Astrocyte (in vitro differentiated cells and primary cell): Measurements from ENCODE around the gene AK9. TPM values are rescaled to one million over a fixed set of nuclear protein-coding genes. Genes with fewer than 3 reads are reported as not detected.
"Not testable (repeated sequence)": the region's sequence is repeated elsewhere in the genome, so short reads cannot be mapped to it uniquely, and the experiment has no call there.

ENCODE experiments used
- DNase-seq: peaks from one replicate; pipeline ENCODE4 v3.0.0-alpha.2; 2010; ENCODE audit warnings: low read depth
- FAIRE-seq: peaks from 2 replicates; lab custom pipeline; 2011; peaks lifted over from hg19 to GRCh38; lab: Jason Lieb, UNC
- H2AFZ ChIP-seq: 2 replicates; pipeline ENCODE4 v1.6.0; 2012; ENCODE audit warnings: low read depth, low read length, inconsistent platforms
- H3K27ac ChIP-seq: 2 replicates; pipeline ENCODE4 v1.5.1; 2011; ENCODE audit warnings: low read depth, low read length, inconsistent platforms
- H3K27me3 ChIP-seq: 2 replicates; pipeline ENCODE4 v1.6.0; 2011; ENCODE audit warnings: low read length, inconsistent platforms; ENCODE audit not compliant: insufficient read depth
- H3K36me3 ChIP-seq: 2 replicates; pipeline ENCODE4 v1.5.1; 2011; ENCODE audit warnings: low read length, inconsistent platforms; ENCODE audit not compliant: insufficient read depth
- H3K4me1 ChIP-seq: 2 replicates; pipeline ENCODE4 v1.5.1; 2011; ENCODE audit warnings: low read length, inconsistent platforms; ENCODE audit not compliant: insufficient read depth
- H3K4me2 ChIP-seq: 2 replicates; pipeline ENCODE4 v1.6.0; 2012; ENCODE audit warnings: low read length, inconsistent platforms
- H3K4me3 ChIP-seq: 2 replicates; pipeline ENCODE4 v1.5.1; 2011; ENCODE audit warnings: low read depth, mild to moderate bottlenecking, low read length, inconsistent platforms; ENCODE audit not compliant: insufficient read depth
- H3K79me2 ChIP-seq: 2 replicates; pipeline ENCODE4 v1.6.0; 2012; ENCODE audit warnings: mild to moderate bottlenecking, low read length, inconsistent platforms; ENCODE audit not compliant: insufficient read depth
- H3K9ac ChIP-seq: 2 replicates; pipeline ENCODE4 v1.6.0; 2012; ENCODE audit warnings: mild to moderate bottlenecking, low read length, inconsistent platforms
- H3K9me3 ChIP-seq: 2 replicates; pipeline ENCODE4 v1.5.1; 2012; ENCODE audit warnings: low read depth, mild to moderate bottlenecking, low read length, inconsistent platforms; ENCODE audit not compliant: insufficient read depth
- H4K20me1 ChIP-seq: 2 replicates; pipeline ENCODE4 v1.6.0; 2012; ENCODE audit warnings: low read length, inconsistent platforms; ENCODE audit not compliant: insufficient read depth
- H3K27ac Mint-ChIP-seq: one replicate; pipeline ENCODE4 v1.8.0; 2021; ENCODE audit warnings: mild to moderate bottlenecking, mixed read lengths; ENCODE audit not compliant: unreplicated experiment
- H3K27me3 Mint-ChIP-seq: one replicate; pipeline ENCODE4 v1.8.0; 2021; ENCODE audit warnings: low read depth, mixed read lengths; ENCODE audit not compliant: unreplicated experiment
- H3K36me3 Mint-ChIP-seq: one replicate; pipeline ENCODE4 v1.8.0; 2021; ENCODE audit warnings: low read depth, mixed read lengths; ENCODE audit not compliant: unreplicated experiment
- H3K4me1 Mint-ChIP-seq: one replicate; pipeline ENCODE4 v1.8.0; 2021; ENCODE audit warnings: low read depth, mixed read lengths; ENCODE audit not compliant: unreplicated experiment
- H3K4me3 Mint-ChIP-seq: one replicate; pipeline ENCODE4 v1.8.0; 2021; ENCODE audit warnings: mild to moderate bottlenecking, moderate library complexity, mixed read lengths; ENCODE audit not compliant: unreplicated experiment
- H3K9me3 Mint-ChIP-seq: one replicate; pipeline ENCODE4 v1.8.0; 2021; ENCODE audit warnings: mild to moderate bottlenecking, mixed read lengths; ENCODE audit not compliant: unreplicated experiment
- EZH2 ChIP-seq: IDR thresholded peaks from 2 replicates; pipeline ENCODE4 v1.6.1; 2012; ENCODE audit warnings: mild to moderate bottlenecking, low read length, inconsistent platforms; ENCODE audit not compliant: insufficient read depth
- total RNA-seq: library from RNA; stranded (reverse); gene quantifications from 2 replicates; pipeline ENCODE4 v1.2.1, GENCODE V29; 2021
- TF ChIP-seq, protein P1 (sequence below): IDR thresholded peaks from 2 replicates; pipeline ENCODE4 v1.5.1; 2011; ENCODE audit warnings: low read depth, mild to moderate bottlenecking, inconsistent platforms, low read length, moderate library complexity; ENCODE audit not compliant: insufficient read depth

Gene AK9
- total RNA-seq, 1 donor from 2014 or later, result 3.4 TPM

DNA sequence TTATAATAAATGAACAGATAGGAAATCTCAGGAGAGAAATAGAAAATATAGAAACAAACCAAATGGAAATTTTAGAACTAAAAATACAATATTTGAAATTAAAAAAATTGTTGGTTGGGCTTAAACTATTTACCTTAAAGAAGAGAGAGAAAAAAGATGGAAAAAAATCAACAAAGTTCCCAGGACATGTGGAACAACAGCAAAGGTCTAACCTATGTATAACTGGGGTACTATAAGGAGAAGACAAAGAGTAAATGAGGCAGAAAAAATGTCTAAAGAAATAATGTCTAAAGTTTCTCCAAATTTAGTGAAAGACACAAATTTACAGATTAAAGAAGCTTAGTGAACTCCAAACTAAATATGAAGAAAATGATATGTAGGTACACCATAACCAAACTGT lies 166.9 kb downstream of the AK9 start:
- H3K36me3 ChIP-seq, result no peaks in the 10 kb centered on the region
- no peaks in the 10 kb centered on the region for H3K9me3 Mint-ChIP-seq
- H3K9me3 ChIP-seq, result no peaks in the 10 kb centered on the region
- no peak overlapping the region for H3K27ac Mint-ChIP-seq
- no peaks in the 10 kb centered on the region for H3K27me3 Mint-ChIP-seq
- no peaks in the 10 kb centered on the region for H3K4me1 Mint-ChIP-seq
- no peaks in the 10 kb centered on the region for H3K4me1 ChIP-seq
- no peak overlapping the region for H3K27ac ChIP-seq
- DNase-seq (no peak), FAIRE-seq (no peak)
- H2AFZ ChIP-seq, result no peak overlapping the region
- TF ChIP-seq EZH2, result no peak
- TF ChIP-seq, protein P1, sequence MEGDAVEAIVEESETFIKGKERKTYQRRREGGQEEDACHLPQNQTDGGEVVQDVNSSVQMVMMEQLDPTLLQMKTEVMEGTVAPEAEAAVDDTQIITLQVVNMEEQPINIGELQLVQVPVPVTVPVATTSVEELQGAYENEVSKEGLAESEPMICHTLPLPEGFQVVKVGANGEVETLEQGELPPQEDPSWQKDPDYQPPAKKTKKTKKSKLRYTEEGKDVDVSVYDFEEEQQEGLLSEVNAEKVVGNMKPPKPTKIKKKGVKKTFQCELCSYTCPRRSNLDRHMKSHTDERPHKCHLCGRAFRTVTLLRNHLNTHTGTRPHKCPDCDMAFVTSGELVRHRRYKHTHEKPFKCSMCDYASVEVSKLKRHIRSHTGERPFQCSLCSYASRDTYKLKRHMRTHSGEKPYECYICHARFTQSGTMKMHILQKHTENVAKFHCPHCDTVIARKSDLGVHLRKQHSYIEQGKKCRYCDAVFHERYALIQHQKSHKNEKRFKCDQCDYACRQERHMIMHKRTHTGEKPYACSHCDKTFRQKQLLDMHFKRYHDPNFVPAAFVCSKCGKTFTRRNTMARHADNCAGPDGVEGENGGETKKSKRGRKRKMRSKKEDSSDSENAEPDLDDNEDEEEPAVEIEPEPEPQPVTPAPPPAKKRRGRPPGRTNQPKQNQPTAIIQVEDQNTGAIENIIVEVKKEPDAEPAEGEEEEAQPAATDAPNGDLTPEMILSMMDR, result no peak
- no peak overlapping the region for H3K4me3 Mint-ChIP-seq
- no peak overlapping the region for H3K9ac ChIP-seq
- H3K79me2 ChIP-seq, result no peaks in the 10 kb centered on the region
- H3K27me3 ChIP-seq, result no peaks in the 10 kb centered on the region
- H3K4me2 ChIP-seq, result no peak overlapping the region
- H4K20me1 ChIP-seq, result no peaks in the 10 kb centered on the region
- H3K4me3 ChIP-seq, result no peak overlapping the region
- no peaks in the 10 kb centered on the region for H3K36me3 Mint-ChIP-seq

DNA sequence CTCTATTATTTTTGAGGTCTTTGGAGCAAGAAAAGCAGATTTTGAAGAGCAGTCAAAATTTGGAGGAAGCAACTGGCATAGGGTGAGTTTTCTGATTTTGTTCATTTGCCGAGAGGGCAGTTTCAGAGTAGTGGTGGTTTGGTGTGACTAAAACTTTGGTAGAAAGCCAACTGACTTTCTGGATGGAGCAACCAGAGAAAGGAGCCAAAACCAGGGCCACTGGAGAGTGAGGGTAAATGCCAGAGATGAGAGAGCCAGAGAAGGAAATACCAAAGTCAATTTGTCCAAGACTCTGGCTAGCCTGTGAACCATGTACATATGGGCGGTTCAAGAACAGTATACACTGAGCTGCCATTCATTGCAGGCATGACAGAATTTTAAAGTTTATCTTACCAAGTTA lies 167.5 kb downstream of the AK9 start:
- H3K4me1 ChIP-seq, result no peaks in the 10 kb centered on the region
- no peak overlapping the region for H3K4me2 ChIP-seq
- no peaks in the 10 kb centered on the region for H3K4me1 Mint-ChIP-seq
- no peaks in the 10 kb centered on the region for H4K20me1 ChIP-seq
- no peak overlapping the region for H3K9ac ChIP-seq
- H3K79me2 ChIP-seq, result no peaks in the 10 kb centered on the region
- no peak for FAIRE-seq
- TF ChIP-seq EZH2, result no peak
- TF ChIP-seq, protein P1, result no peak
- H3K27ac ChIP-seq, result no peak overlapping the region
- no peak overlapping the region for H2AFZ ChIP-seq
- no peaks in the 10 kb centered on the region for H3K36me3 Mint-ChIP-seq
- H3K4me3 Mint-ChIP-seq, result no peak overlapping the region
- H3K27ac Mint-ChIP-seq, result no peak overlapping the region
- no peaks in the 10 kb centered on the region for H3K36me3 ChIP-seq
- DNase-seq, result peak; percentile 66
- H3K4me3 ChIP-seq, result no peak overlapping the region
- H3K9me3 ChIP-seq, result no peaks in the 10 kb centered on the region
- no peaks in the 10 kb centered on the region for H3K27me3 Mint-ChIP-seq
- H3K27me3 ChIP-seq, result no peaks in the 10 kb centered on the region
- no peaks in the 10 kb centered on the region for H3K9me3 Mint-ChIP-seq

DNA sequence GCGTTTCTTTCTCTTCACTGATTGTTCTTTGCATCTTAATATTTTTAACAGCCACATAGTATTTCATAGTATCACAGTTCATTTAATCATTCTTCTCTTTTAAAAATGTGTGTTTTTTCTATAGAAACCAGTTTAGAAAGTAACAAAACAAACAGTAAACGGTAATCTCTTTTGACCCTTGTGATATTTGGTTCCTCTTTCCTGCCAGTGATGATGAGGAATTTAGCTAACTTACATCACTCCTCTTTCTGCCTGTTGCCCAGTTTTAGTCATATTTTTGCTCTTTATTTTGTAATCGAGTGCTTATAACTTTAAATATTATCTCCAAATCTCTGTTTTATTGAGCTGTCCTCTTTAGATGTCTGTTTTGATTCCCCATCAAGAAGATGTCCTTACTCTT lies 169.9 kb downstream of the AK9 start:
- Histone ChIP-seq H3K27me3 (no peaks in the 10 kb centered on the region), H3K9ac (no peak overlapping the region), H3K79me2 (no peaks in the 10 kb centered on the region), H3K27ac (no peak overlapping the region), H4K20me1 (no peaks in the 10 kb centered on the region), H3K36me3 (no peaks in the 10 kb centered on the region), H3K4me1 (no peaks in the 10 kb centered on the region), H3K4me3 (no peak overlapping the region), H3K9me3 (no peaks in the 10 kb centered on the region), H3K4me2 (no peak overlapping the region), H2AFZ (no peak overlapping the region)
- no peaks in the 10 kb centered on the region for H3K9me3 Mint-ChIP-seq
- H3K4me3 Mint-ChIP-seq, result no peak overlapping the region
- no peaks in the 10 kb centered on the region for H3K36me3 Mint-ChIP-seq
- FAIRE-seq, result no peak
- H3K27ac Mint-ChIP-seq, result no peak overlapping the region
- no peaks in the 10 kb centered on the region for H3K4me1 Mint-ChIP-seq
- no peak for TF ChIP-seq EZH2
- TF ChIP-seq, protein P1, result no peak
- DNase-seq, result no peak
- no peaks in the 10 kb centered on the region for H3K27me3 Mint-ChIP-seq

DNA sequence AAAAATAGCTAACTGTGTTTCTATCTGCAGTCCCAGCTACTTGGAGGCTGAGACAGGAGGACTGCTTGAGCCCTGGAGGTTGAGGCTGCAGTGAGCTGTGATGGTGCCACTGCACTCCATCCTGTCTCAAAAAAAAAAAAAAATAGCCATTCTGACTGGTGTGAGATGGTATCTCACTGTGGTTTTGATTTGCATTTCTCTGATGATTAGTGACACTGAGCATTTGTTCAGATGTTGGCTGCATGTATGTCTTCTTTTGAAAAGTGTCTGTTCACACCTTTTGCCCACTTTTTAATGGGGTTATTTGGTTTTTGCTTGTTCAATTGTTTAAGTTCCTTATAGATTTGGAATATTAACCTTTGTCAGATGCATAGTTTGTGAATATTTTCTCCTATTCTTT lies 171.4 kb downstream of the AK9 start:
- not testable (repeated sequence) for H3K4me3 ChIP-seq, FAIRE-seq, H3K4me3 Mint-ChIP-seq, H3K36me3 ChIP-seq, H3K4me2 ChIP-seq, H3K27me3 Mint-ChIP-seq, H3K4me1 Mint-ChIP-seq, H3K9ac ChIP-seq, H3K27me3 ChIP-seq, H3K27ac Mint-ChIP-seq, H2AFZ ChIP-seq, H3K27ac ChIP-seq, H3K36me3 Mint-ChIP-seq, H3K9me3 ChIP-seq, H3K79me2 ChIP-seq, H3K9me3 Mint-ChIP-seq, H3K4me1 ChIP-seq, DNase-seq, H4K20me1 ChIP-seq
